Endothelial cell of umbilical vein (primary cell): Measurements from ENCODE around the gene SLC25A31. TPM values are rescaled to one million over a fixed set of nuclear protein-coding genes. Genes with fewer than 3 reads are reported as not detected.

Experiments used
- BruUV-seq: library from RNA; stranded (reverse); fragments of 400-500 nt; replicated peaks from 2 replicates; lab custom pipeline; 2021; lab: Mats Ljungman, UMichigan
- CTCF ChIA-PET: fragments of 300-600, 350-600 bp; sonication (Branson Sonifier 250); formaldehyde crosslinking; loops from one replicate; lab custom pipeline; 2021; ENCODE audit warnings: antibody characterized with exemption, inconsistent platforms; lab: Charles Lee
- POLR2A ChIA-PET: fragments of 300-600, 350-600 bp; sonication (Branson Sonifier 250); formaldehyde crosslinking; loops from one replicate; lab custom pipeline; 2021; ENCODE audit warnings: antibody characterized with exemption, inconsistent platforms; lab: Charles Lee
- DNase-seq: peaks from one replicate; pipeline ENCODE4 v3.0.0-alpha.2; 2011; ENCODE audit warnings: low read depth, low spot score
- FAIRE-seq: peaks from 2 replicates; lab custom pipeline; 2011; peaks lifted over from hg19 to GRCh38; lab: Jason Lieb, UNC
- H2AFZ ChIP-seq: 2 replicates; pipeline ENCODE4 v1.6.0; 2012; ENCODE audit warnings: low read depth, low read length, control low read depth, inconsistent platforms
- H3K27ac ChIP-seq: 2 replicates; pipeline ENCODE4 v1.5.1; 2011; ENCODE audit warnings: low read depth, mild to moderate bottlenecking, control low read depth, low read length, moderate library complexity; ENCODE audit not compliant: insufficient read depth
- H3K27me3 ChIP-seq, 2 experiments: 2 replicates each; pipeline versions ENCODE4 v1.6.0 to v1.6.1; 2011; ENCODE audit warnings: low read length in 2 of 2, mixed read lengths in 1 of 2; ENCODE audit not compliant: control insufficient read depth in 2 of 2, insufficient read depth in 2 of 2
- H3K36me3 ChIP-seq, 2 experiments: 2 replicates in 1 of 2; 3 replicates in 1 of 2; pipeline ENCODE4 v1.5.1; 2011; ENCODE audit warnings: low read length in 2 of 2, mild to moderate bottlenecking in 1 of 2, moderate library complexity in 1 of 2; ENCODE audit not compliant: control insufficient read depth in 2 of 2, insufficient read depth in 2 of 2; ENCODE audit errors: extremely low read depth in 1 of 2
- H3K4me1 ChIP-seq: 3 replicates; pipeline ENCODE4 v1.5.1; 2011; ENCODE audit warnings: mild to moderate bottlenecking, low read length; ENCODE audit not compliant: control insufficient read depth, insufficient read depth; ENCODE audit errors: extremely low read depth
- H3K4me2 ChIP-seq: 2 replicates; pipeline ENCODE4 v1.6.1; 2011; ENCODE audit warnings: low read length, control low read depth, mixed read lengths; ENCODE audit not compliant: insufficient read depth
- H3K4me3 ChIP-seq, 3 experiments: fragments of 200-600 bp in 1 of 3; sonication (generic), shearing (Covaris generic) in 1 of 3; replicated peaks in 1 of 3; 2 replicates each; pipeline ENCODE4 v1.5.1; 2011 to 2016; ENCODE audit warnings: control low read depth in 3 of 3, low read length in 3 of 3, mild to moderate bottlenecking in 2 of 3, inconsistent platforms in 1 of 3, low read depth in 1 of 3, moderate library complexity in 1 of 3; ENCODE audit not compliant: insufficient read depth in 1 of 3
- H3K79me2 ChIP-seq: 2 replicates; pipeline ENCODE4 v1.6.0; 2012; ENCODE audit warnings: low read length, inconsistent platforms; ENCODE audit not compliant: control insufficient read depth, insufficient read depth
- H3K9ac ChIP-seq: replicated peaks from 2 replicates; pipeline ENCODE3; 2011; ENCODE audit warnings: low read length, control low read depth; ENCODE audit not compliant: insufficient read depth; ENCODE audit errors: extremely low read depth
- H3K9me1 ChIP-seq: replicated peaks from 3 replicates; pipeline ENCODE4 v1.6.0; 2011; ENCODE audit warnings: mild to moderate bottlenecking, low read length; ENCODE audit not compliant: control insufficient read depth, insufficient read depth; ENCODE audit errors: extremely low read depth
- H3K9me3 ChIP-seq: replicated peaks from 2 replicates; pipeline ENCODE4 v1.5.1; 2012; ENCODE audit warnings: low read length, inconsistent platforms; ENCODE audit not compliant: control insufficient read depth, insufficient read depth
- H4K20me1 ChIP-seq: replicated peaks from 2 replicates; pipeline ENCODE3; 2011; ENCODE audit warnings: mild to moderate bottlenecking, low read length; ENCODE audit not compliant: control insufficient read depth, insufficient read depth; ENCODE audit errors: extremely low read depth
- CTCF ChIP-seq, 2 donors: IDR thresholded peaks; 1 replicate in 1 of 2; 2 replicates in 1 of 2; pipeline ENCODE4 v1.5.1; 2011; ENCODE audit warnings: low read length in 2 of 2, mild to moderate bottlenecking in 2 of 2, moderate library complexity in 2 of 2, control low read depth in 1 of 2, inconsistent platforms in 1 of 2, low read depth in 1 of 2; ENCODE audit not compliant: insufficient read depth in 1 of 2; ENCODE audit errors: extremely low read depth in 1 of 2
- EZH2 ChIP-seq: IDR thresholded peaks from 2 replicates; pipeline ENCODE4 v1.6.1; 2012; ENCODE audit warnings: borderline replicate concordance, low read depth, mild to moderate bottlenecking, moderate library complexity, low read length, inconsistent platforms; ENCODE audit not compliant: severe bottlenecking
- FOS ChIP-seq: IDR thresholded peaks from 2 replicates; pipeline ENCODE4 v1.6.1; 2011; ENCODE audit warnings: mild to moderate bottlenecking, low read length, moderate library complexity, borderline replicate concordance; ENCODE audit not compliant: insufficient read depth
- GATA2 ChIP-seq: IDR thresholded peaks from 2 replicates; pipeline ENCODE4 v1.7.0; 2011; ENCODE audit warnings: low read depth, mild to moderate bottlenecking, moderate library complexity, mixed read lengths, low read length; ENCODE audit not compliant: insufficient read length, insufficient read depth
- JUN ChIP-seq: IDR thresholded peaks from 2 replicates; pipeline ENCODE4 v1.6.1; 2011; ENCODE audit warnings: borderline replicate concordance, low read depth; ENCODE audit not compliant: insufficient read length, insufficient read depth
- MAX ChIP-seq: IDR thresholded peaks from 2 replicates; pipeline ENCODE4 v1.6.1; 2011; ENCODE audit not compliant: insufficient read depth, insufficient read length
- MYC ChIP-seq: IDR thresholded peaks from one replicate; pipeline ENCODE4 v1.6.1; 2011; ENCODE audit warnings: mild to moderate bottlenecking, low read depth, low read length
- POLR2A ChIP-seq: IDR thresholded peaks from 2 replicates; pipeline ENCODE4 v1.6.1; 2012; ENCODE audit warnings: low read depth, mild to moderate bottlenecking, control low read depth, low read length
- POLR2AphosphoS5 ChIP-seq: IDR thresholded peaks from 2 replicates; pipeline ENCODE4 v1.6.1; 2012; ENCODE audit warnings: low read depth, mild to moderate bottlenecking, control low read depth, low read length, moderate library complexity; ENCODE audit not compliant: insufficient read depth
- dilution Hi-C: fragments of 300-500 bp; cut with MboI; formaldehyde crosslinking; loops from one replicate; pipeline ENCODE4 v1.15.0; 2019; ENCODE audit warnings: low sequenced_read_pairs; ENCODE audit not compliant: extremely low pct_ligation_motif_present
- intact Hi-C: fragments of 100-400 bp; cut with micrococcal nuclease; formaldehyde crosslinking; loops from one replicate; pipeline ENCODE4 v1.10.0; 2022
- polyA plus RNA-seq, 4 experiments: library from polyadenylated mRNA; depleted of rRNA in 3 of 4; stranded (reverse) in 3 of 4; unstranded in 1 of 4; fragments of >200 nt; gene quantifications; 2 replicates each; pipeline versions ENCODE4 v1.2.1 to v1.2.3, GENCODE V29; 2011 to 2012; ENCODE audit warnings: missing spikeins in 1 of 4
- total RNA-seq: library from RNA; stranded (reverse); gene quantifications from 2 replicates; pipeline ENCODE4 v1.2.3, GENCODE V29; 2021

SLC25A31 gene
- total and polyA plus RNA-seq, 2 donors (not counting 3 experiments of a cell fraction or from before 2014, with no cell fraction given): not detected

GRCh38 chr4:127775843-127776242 lies 45.6 kb downstream of the SLC25A31 start:
- H3K4me2 ChIP-seq: no peak overlapping the region
- no peaks in the 10 kb centered on the region for H3K9me1 ChIP-seq
- no peak for TF ChIP-seq MYC
- TF ChIP-seq EZH2: no peak
- TF ChIP-seq POLR2A: no peak
- no peak for TF ChIP-seq POLR2AphosphoS5
- TF ChIP-seq FOS: no peak
- TF ChIP-seq GATA2: no peak
- no peak for TF ChIP-seq CTCF (IDR thresholded peaks at IDR 0.05; ENCODE audit: extremely low read depth in 1 of 2, insufficient read depth in 1 of 2, low read depth in 1 of 2, low read length in 2 of 2)
- no peak for TF ChIP-seq MAX
- no peak for TF ChIP-seq JUN
- CTCF ChIA-PET: no interaction called here
- no peaks in the 10 kb centered on the region for H3K79me2 ChIP-seq
- no peaks in the 10 kb centered on the region for H3K9me3 ChIP-seq
- intact Hi-C loops: no loop called here
- H3K4me3 ChIP-seq: no peak overlapping the region
- H3K4me1 ChIP-seq: no peaks in the 10 kb centered on the region
- H4K20me1 ChIP-seq: no peaks in the 10 kb centered on the region
- POLR2A ChIA-PET: no interaction called here
- no peak overlapping the region for H2AFZ ChIP-seq
- FAIRE-seq (no peak), DNase-seq (no peak)
- no peak overlapping the region for H3K27ac ChIP-seq
- dilution Hi-C loops: no loop called here
- no peaks in the 10 kb centered on the region for H3K36me3 ChIP-seq
- BruUV-seq: no TSS peak
- no peak overlapping the region for H3K9ac ChIP-seq
- H3K27me3 ChIP-seq: peaks cover 0 to 3% of the 10 kb centered on the region in 2 experiments
